SHP77 (cell line): ENCODE results near the gene PLAAT4.
"Not testable (repeated sequence)": the region's sequence is repeated elsewhere in the genome, so short reads cannot be mapped to it uniquely, and the experiment has no call there.

Experiments
- DNase-seq, 2 experiments: peaks; one replicate each; lab custom pipeline; 2025; lab: John Stamatoyannopoulos, UW

Gene PLAAT4

DNA sequence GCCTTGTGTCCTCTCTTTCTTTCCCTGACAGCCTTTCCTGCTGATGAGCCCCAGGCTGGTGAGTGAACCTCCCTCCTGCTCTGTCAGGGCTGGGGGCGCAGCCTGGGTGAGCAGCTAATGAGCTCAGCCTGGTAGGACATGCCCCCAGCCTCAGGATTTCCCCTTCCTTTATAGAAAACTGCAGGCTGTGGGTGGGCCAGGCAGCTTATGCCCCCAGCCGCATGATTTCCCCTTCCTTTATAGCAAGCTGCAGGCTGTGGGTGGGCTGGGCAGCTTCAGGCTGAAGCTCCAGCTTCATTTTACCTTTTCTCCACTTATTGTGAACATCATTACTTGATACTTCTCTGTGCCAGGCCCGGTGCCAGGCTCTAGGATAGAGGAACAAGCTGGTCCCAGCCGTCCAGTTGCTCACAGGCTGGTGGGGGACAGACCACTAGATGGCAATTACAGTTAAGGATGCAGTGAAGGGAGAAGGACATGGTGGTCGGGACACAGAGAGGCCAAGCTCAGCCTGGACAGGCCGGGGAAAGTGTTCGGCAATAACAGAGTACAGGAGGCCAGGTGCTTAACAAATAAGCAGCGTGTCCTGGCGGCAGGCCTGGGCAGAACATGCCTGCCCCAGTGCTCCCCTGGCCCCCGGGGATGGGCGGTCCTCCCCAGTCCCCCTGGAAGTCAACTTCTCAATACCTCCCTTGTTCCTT lies 25.4 kb upstream of the PLAAT4 start:
- DNase-seq, result no peak

DNA sequence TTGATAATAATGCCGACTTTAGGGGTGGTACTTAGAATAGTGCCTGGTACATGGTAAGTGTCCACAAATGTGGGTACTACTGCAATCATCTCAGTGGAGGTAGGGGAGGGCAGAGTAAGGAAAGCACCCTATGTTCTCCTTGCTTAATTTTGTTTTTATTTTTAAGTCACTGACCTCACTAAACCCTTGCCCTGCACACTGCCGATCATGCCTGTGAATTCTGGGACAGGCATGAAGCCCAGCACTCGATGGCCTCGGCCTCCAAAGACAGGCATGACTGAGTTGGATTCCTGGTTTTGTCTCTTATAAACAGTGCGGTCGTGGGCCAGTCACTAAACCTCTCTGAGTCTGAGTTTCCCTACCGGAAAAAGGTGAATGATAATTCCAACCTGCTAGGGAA lies 23.8 kb upstream of the PLAAT4 start:
- no peak for DNase-seq

DNA sequence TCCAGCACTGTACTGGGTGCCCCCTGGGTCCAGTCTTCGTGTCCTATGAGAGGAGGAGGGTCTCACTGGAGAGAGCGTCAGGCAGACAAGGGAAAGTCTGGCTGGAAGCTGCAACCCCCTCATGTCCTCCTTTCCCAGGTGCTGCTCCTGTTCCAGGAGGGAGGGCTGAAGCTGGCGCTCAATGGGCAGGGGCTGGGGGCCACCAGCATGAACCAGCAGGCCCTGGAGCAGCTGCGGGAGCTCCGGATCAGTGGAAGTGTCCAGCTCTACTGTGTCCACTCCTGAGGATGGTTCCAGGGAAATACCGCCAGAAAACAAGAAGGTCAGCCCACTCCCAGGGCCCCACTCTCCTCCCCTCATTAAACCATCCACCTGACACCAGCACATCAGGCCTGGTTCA lies 20.5 kb upstream of the PLAAT4 start:
- DNase-seq, result no peak

GRCh38 chr11:63517156-63517555 lies 19.5 kb upstream of the PLAAT4 start:
- no peak for DNase-seq

DNA sequence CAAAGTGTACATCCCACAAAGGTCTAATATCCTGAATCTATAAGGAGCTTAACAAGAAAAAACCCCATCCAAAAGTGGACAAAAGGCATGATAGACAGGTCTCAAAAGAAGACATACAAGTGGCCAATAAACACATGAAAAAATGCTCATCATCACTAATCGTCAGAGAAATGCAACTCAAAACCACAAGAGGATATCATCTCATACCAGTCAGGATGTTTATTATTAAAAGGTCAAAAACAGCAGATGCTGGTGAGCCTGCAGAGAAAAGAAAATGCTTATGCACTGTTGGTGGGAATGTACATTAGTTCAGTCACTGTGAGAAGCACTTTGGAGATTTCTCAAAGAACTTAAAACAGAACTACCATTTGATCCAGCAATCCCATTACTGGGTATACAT lies 18.1 kb upstream of the PLAAT4 start:
- DNase-seq, result no peak

GRCh38 chr11:63520606-63521170 lies 15.9 kb upstream of the PLAAT4 start:
- DNase-seq, result no peak

GRCh38 chr11:63521896-63522295 lies 14.7 kb upstream of the PLAAT4 start:
- DNase-seq, result no peak

GRCh38 chr11:63523151-63523550 lies 13.5 kb upstream of the PLAAT4 start:
- no peak for DNase-seq

GRCh38 chr11:63527667-63528066 lies 8.9 kb upstream of the PLAAT4 start:
- no peak for DNase-seq

DNA sequence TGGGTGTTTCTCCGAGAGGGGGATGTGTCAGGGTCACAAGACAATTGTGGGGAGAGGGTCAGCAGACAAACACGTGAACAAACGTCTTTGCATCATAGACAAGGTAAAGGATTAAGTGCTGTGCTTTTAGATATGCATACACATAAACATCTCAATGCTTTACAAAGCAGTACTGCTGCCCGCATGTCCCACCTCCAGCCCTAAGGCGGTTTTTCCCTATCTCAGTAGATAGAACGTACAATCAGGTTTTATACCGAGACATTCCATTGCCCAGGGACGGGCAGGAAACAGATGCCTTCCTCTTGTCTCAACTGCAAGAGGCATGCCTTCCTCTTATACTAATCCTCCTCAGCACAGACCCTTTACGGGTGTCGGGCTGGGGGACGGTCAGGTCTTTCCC lies 8.5 kb upstream of the PLAAT4 start:
- not testable (repeated sequence) for DNase-seq

GRCh38 chr11:63528729-63529278 lies 7.8 kb upstream of the PLAAT4 start:
- not testable (repeated sequence) for DNase-seq

DNA sequence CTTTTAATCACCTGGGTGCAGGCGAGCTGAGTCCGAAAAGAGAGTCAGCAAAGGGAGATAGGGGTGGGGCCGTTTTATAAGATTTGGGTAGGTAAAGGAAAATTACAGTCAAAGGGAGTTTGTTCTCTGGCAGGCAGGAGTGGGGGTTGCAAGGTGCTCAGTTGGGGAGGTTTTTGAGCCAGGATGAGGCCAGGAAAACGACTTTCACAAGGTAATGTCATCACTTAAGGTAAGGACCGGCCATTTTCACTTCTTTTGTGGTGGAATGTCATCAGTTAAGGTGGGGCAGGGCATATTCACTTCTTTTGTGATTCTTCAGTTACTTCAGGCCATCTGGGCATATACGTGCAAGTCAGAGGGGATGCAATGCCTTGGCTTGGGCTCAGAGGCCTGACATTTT lies 7.2 kb upstream of the PLAAT4 start:
- not testable (repeated sequence) for DNase-seq

DNA sequence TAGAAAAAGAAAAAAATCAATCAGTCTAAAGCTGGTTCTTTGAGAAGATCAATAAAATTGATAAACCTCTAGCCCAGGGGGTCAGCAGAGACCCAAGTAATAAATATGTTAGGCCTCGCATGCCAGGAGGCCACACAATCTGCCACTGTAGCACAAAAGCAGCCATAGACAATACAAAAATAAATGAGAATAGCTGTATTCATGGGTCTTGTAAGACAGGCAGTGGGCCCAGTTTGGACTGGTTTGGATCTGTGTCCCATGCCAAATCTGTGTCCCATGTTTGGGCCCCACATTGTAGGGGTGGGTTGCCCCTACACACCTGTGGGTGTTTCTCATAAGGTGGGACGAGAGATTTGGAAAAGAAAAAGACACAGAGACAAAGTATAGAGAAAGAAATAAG lies 6.6 kb upstream of the PLAAT4 start:
- DNase-seq, result no peak

DNA sequence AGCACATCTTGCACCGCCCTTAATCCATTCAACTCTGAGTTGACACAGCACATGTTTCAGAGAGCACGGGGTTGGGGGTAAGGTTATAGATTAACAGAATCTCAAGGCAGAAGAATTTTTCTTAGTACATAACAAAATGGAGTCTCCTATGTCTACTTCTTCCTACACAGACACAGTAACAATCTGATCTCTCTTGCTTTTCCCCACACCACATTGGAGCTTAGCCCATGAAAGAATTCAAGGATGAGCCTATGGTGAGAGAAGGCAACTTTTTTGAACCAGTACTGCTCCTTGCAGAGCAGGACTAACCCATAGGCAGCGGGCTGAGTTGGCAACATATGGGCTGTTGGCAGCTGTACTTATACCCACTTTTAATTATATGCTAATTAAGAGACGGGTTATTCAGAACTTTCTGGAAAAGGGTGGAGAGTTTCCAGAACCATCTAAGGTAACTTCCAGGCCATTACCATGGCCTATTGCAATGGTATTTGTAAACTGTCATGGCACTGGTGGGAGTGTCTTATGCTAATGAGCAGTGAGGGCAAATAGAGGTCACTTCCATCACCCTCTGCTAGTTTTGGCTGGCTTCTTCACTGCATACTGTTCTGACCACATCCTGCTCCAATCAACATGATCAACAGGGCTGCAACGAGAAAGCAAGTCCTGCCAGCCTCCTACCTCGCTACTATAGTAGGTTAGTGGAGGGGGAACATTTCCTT lies 5.4 kb upstream of the PLAAT4 start:
- DNase-seq, result not testable (repeated sequence)

GRCh38 chr11:63532117-63532516 lies 4.5 kb upstream of the PLAAT4 start:
- DNase-seq, result no peak

DNA sequence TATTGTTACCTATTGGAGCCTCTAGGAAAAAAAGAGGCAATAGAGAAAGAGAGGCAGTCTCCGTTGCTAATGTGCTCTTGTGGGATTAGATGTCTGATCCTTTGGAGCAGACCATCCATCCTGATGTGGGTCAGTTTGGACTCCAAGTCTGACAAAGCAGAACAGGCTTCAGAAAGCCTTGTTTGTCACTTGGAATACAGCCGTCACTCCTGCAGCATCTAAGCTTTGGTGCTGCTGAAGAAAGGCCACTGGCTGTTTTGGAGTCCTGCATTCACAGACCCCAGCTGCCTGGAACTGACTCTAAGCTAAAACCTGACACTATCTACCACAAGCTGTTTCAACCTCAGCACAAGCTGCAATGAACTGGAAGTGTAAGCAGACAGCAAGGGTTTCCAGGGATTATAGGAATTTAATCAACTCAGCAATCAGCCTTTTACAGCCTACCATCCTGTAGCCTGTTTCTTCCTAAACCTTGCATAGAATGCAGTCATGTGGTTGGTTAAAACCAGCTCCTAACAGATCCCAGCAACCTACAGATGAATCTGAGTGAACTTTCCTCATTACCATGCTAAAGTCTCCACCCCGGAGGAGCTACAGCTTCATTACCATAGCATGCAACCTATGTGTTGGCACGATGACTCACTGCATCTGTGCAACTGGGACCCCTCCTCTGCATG lies 3.7 kb upstream of the PLAAT4 start:
- DNase-seq, result no peak

DNA sequence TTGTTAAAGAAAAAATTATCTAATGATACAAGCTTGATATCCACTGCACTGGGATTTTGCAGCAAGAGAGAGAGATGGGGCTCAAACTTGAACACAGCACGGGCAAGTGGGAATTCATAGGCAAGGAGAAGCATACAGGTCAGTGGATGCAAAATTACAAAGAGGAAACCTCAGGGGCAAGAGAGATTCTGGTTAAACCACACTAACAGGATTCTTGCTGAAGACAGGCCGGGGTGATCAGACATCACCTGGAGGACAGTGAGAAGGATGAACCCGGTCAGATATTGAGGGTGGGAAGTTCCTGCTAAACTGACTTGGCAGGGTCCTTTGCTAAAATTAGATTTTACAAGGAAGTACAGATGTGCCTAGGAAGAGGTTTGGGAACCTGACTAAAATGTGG lies 2.5 kb upstream of the PLAAT4 start:
- DNase-seq, result no peak

GRCh38 chr11:63534895-63535461 lies 1.6 kb upstream of the PLAAT4 start:
- no peak for DNase-seq

GRCh38 chr11:63535734-63536133 lies 874 bp upstream of the PLAAT4 start:
- no peak for DNase-seq

GRCh38 chr11:63537293-63538101 lies 889 bp downstream of the PLAAT4 start:
- DNase-seq, result no peak

- DNase-seq, result not testable (repeated sequence)
These were observed 5.9 kb downstream of the PLAAT4 start for GRCh38 chr11:63542506-63542905.
